ENCODE data around the gene CREB3. TPM values are rescaled to one million over a fixed set of nuclear protein-coding genes. Genes with fewer than 3 reads are reported as not detected.

CREB3 gene
- total RNA-seq, 1 experiment from 2014 or later: 34.8 TPM

DNA sequence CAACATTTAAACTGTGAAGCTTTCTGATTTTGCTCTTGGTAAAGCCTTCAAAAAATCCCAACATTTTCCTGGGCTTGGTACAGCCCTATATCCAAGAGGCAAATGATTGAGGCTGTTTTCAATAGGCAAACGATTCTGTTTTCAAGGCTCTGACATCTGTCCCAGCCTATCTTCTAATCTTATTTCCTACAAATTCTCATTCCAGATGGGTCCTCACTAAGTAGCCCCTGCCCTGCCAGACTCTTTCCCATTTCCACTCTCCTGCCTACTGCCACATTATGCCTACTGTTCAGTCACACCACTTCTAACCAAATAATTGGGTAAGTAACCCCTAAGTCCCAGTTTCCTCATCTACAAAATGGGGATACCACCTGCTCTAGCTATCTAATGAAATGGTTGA, 13.1 kb downstream of the CREB3 start:
- intact Hi-C loops (cut with micrococcal nuclease): no loop called here
- ATAC-seq: no peak
- H3K4me2 ChIP-seq (ENCODE audit: low read length): peak overlapping the region; percentile 98

DNA sequence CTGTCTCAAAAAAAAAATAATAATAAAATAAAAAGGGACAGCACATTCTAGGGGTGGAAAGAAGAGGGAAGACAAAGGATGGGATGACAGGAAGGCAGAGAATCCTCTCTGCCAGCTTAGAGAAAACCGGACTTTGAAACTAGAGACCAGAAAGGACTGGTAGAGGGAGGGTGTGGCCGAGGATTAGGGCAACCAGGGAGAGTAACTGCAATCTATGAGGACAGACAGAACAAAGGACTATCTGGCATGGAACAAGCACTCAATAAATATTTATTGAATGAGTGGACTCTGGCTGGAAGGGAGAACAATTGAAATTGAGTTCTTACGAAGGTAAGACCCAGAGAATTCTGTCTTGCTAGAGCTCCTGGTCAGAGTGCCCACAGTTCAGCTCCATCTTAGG, 14.1 kb downstream of the CREB3 start:
- no peaks in the 10 kb centered on the region for H3K27me3 ChIP-seq (ENCODE audit: low read length)
- no peak overlapping the region for H3K27ac ChIP-seq (ENCODE audit: low read length)
- H3F3A ChIP-seq (ENCODE audit: low read length, unreplicated experiment): no peaks in the 10 kb centered on the region
- ChIA-PET POLR2A (ENCODE audit: unreplicated experiment) (interaction anchor here (0.6 to 0.8 kb wide), 3 partner anchors 16 to 650 kb away, joined by 4 to 5 read pairs (median 5); no protein-coding TSS in a partner anchor), CTCF (interaction anchor here (0.6 to 1.0 kb wide), 2 partner anchors 21 to 44 kb away, joined by 3 read pairs; no protein-coding TSS in a partner anchor)
- H3K4me2 ChIP-seq (ENCODE audit: low read length): peak overlapping the region; percentile 98
- no peaks in the 10 kb centered on the region for H3K9me3 ChIP-seq (ENCODE audit: low read length)
- H4K20me1 ChIP-seq (ENCODE audit: low read length): peaks cover 29% of the 10 kb centered on the region
- H3K4me3 ChIP-seq (ENCODE audit: low read length): peak overlapping the region; percentile 95
- peak overlapping the region; percentile 91; the same call in 1 of the 2 replicates for H3K9ac ChIP-seq (ENCODE audit: low read length)
- no TSS peak for BruUV-seq (replicated peaks)
- ATAC-seq: peak; percentile 8; the same call in 1 of the 2 replicates
- no peak overlapping the region for H2AFZ ChIP-seq (ENCODE audit: low read length)
- DNase-seq: peak; percentile 74
- peaks cover 75% of the 10 kb centered on the region for H3K79me2 ChIP-seq (ENCODE audit: low read length)
- H3K36me3 ChIP-seq (ENCODE audit: low read depth, low read length): peaks cover 23% of the 10 kb centered on the region; the same call in 1 of the 2 replicates
- peaks cover 22% of the 10 kb centered on the region for H3K4me1 ChIP-seq (ENCODE audit: insufficient read depth, low read length)
- no peak for TF ChIP-seq EZH2phosphoT487 (IDR thresholded peaks at IDR 0.05; ENCODE audit: borderline replicate concordance, low read length)
- H3K9me2 ChIP-seq (replicated peaks; ENCODE audit: low read length): no peaks in the 10 kb centered on the region
- intact Hi-C loops (cut with micrococcal nuclease): no loop called here

More for the DNA sequence above, 13.1 kb downstream of the CREB3 start:
- ChIA-PET POLR2A (ENCODE audit: unreplicated experiment) (no interaction called here), CTCF (interaction anchor here (1.0 kb wide), 1 partner anchor 45 kb away, joined by 3 read pairs; no protein-coding TSS in a partner anchor)
- no peaks in the 10 kb centered on the region for H3K9me3 ChIP-seq (ENCODE audit: low read length)
- H3K79me2 ChIP-seq (ENCODE audit: low read length): peaks cover 70% of the 10 kb centered on the region
- peaks cover 22% of the 10 kb centered on the region for H3K4me1 ChIP-seq (ENCODE audit: insufficient read depth, low read length)
- peak overlapping the region; percentile 91; the same call in 1 of the 2 replicates for H3K9ac ChIP-seq (ENCODE audit: low read length)
- peaks cover 29% of the 10 kb centered on the region for H4K20me1 ChIP-seq (ENCODE audit: low read length)
- H3F3A ChIP-seq (ENCODE audit: low read length, unreplicated experiment): no peaks in the 10 kb centered on the region
- H3K36me3 ChIP-seq (ENCODE audit: low read depth, low read length): peaks cover 27% of the 10 kb centered on the region; the same call in 1 of the 2 replicates
- H2AFZ ChIP-seq (ENCODE audit: low read length): no peak overlapping the region
- no TSS peak for BruUV-seq (replicated peaks)
- no peak overlapping the region for H3K27ac ChIP-seq (ENCODE audit: low read length)
- TF ChIP-seq EZH2phosphoT487 (IDR thresholded peaks at IDR 0.05; ENCODE audit: borderline replicate concordance, low read length): no peak
- no peak for TF ChIP-seq EZH2 (IDR thresholded peaks at IDR 0.05; ENCODE audit: low read length, unreplicated experiment)
- TF ChIP-seq CTCF (conservative IDR thresholded peaks at IDR 0.05; ENCODE audit: low read depth, low read length): no peak
- H3K9me2 ChIP-seq (replicated peaks; ENCODE audit: low read length): no peaks in the 10 kb centered on the region
- peak overlapping the region; percentile 95 for H3K4me3 ChIP-seq (ENCODE audit: low read length)
- no peaks in the 10 kb centered on the region for H3K27me3 ChIP-seq (ENCODE audit: low read length)
- DNase-seq: no peak

GRCh38 chr9:35748242-35748857, 15.9 kb downstream of the CREB3 start:
- no peaks in the 10 kb centered on the region for H3F3A ChIP-seq (ENCODE audit: low read length, unreplicated experiment)
- peaks cover 29% of the 10 kb centered on the region for H4K20me1 ChIP-seq (ENCODE audit: low read length)
- H3K4me1 ChIP-seq (ENCODE audit: insufficient read depth, low read length): peaks cover 22% of the 10 kb centered on the region
- BruUV-seq (replicated peaks): TSS peak; percentile 50
- intact Hi-C loops (cut with micrococcal nuclease): no loop called here
- H2AFZ ChIP-seq (ENCODE audit: low read length): peak overlapping the region; percentile 88; the same call in 1 of the 2 replicates
- ChIA-PET POLR2A (ENCODE audit: unreplicated experiment) (interaction anchor here (0.8 kb wide), 2 partner anchors 9 to 52 kb away, joined by 3 to 4 read pairs; no protein-coding TSS in a partner anchor), CTCF (interaction anchor here (2.1 kb wide), 1 partner anchor 23 kb away, joined by 6 read pairs; no protein-coding TSS in a partner anchor)
- H3K36me3 ChIP-seq (ENCODE audit: low read depth, low read length): peaks cover 10% of the 10 kb centered on the region; the same call in 1 of the 2 replicates
- ATAC-seq (no peak), DNase-seq (no peak)
- peak overlapping the region; percentile 95 for H3K4me3 ChIP-seq (ENCODE audit: low read length)
- peaks cover 74% of the 10 kb centered on the region for H3K79me2 ChIP-seq (ENCODE audit: low read length)
- no peaks in the 10 kb centered on the region for H3K9me2 ChIP-seq (replicated peaks; ENCODE audit: low read length)
- H3K27me3 ChIP-seq (ENCODE audit: low read length): no peaks in the 10 kb centered on the region
- peak overlapping the region; percentile 65 for H3K27ac ChIP-seq (ENCODE audit: low read length)
- TF ChIP-seq CTCF (conservative IDR thresholded peaks at IDR 0.05; ENCODE audit: low read depth, low read length) (no peak), EZH2 (IDR thresholded peaks at IDR 0.05; ENCODE audit: low read length, unreplicated experiment) (no peak), EZH2phosphoT487 (IDR thresholded peaks at IDR 0.05; ENCODE audit: borderline replicate concordance, low read length) (no peak)
- H3K4me2 ChIP-seq (ENCODE audit: low read length): peak overlapping the region; percentile 98
- no peaks in the 10 kb centered on the region for H3K9me3 ChIP-seq (ENCODE audit: low read length)
- peak overlapping the region; percentile 91 for H3K9ac ChIP-seq (ENCODE audit: low read length)
